Skeletal muscle cell (primary cell): ENCODE data around the gene GUCY1A1.
"Not testable (repeated sequence)": the region's sequence is repeated elsewhere in the genome, so short reads cannot be mapped to it uniquely, and the experiment has no call there.

Experiments used
- DNase-seq: peaks from one replicate; pipeline ENCODE4 v3.0.0-alpha.2; 2010; ENCODE audit warnings: low read depth
- H3K4me3 ChIP-seq: 2 replicates; pipeline ENCODE4 v1.5.1; 2011; ENCODE audit warnings: low read depth, mild to moderate bottlenecking, control low read depth, low read length, moderate library complexity

GUCY1A1 gene

GRCh38 chr4:155666344-155667221, at the start of gene GUCY1A1:
Gene GUCY1A1 (plus strand): TSS chr4:155666848. CDS start chr4:155696868, 30,020 bp downstream.
- peak within 1 kb of the TSS; percentile 53 for H3K4me3 ChIP-seq
- DNase-seq, result no peak

- DNase-seq, result no peak
- H3K4me3 ChIP-seq, result no peak overlapping the region
Measured at GRCh38 chr4:155617296-155617695, 49.4 kb upstream of the GUCY1A1 start.

- no peak overlapping the region for H3K4me3 ChIP-seq
- DNase-seq, result no peak
Measured at GRCh38 chr4:155618183-155618838, 48.3 kb upstream of the GUCY1A1 start.

- no peak overlapping the region for H3K4me3 ChIP-seq
- no peak for DNase-seq
Measured at GRCh38 chr4:155620637-155621036, 46.0 kb upstream of the GUCY1A1 start.

GRCh38 chr4:155624478-155624877, 42.2 kb upstream of the GUCY1A1 start:
- H3K4me3 ChIP-seq, result no peak overlapping the region
- DNase-seq, result no peak

- no peak for DNase-seq
- H3K4me3 ChIP-seq, result no peak overlapping the region
Measured at GRCh38 chr4:155626561-155626960, 40.1 kb upstream of the GUCY1A1 start.

GRCh38 chr4:155629183-155629825, 37.3 kb upstream of the GUCY1A1 start:
- no peak for DNase-seq
- H3K4me3 ChIP-seq, result no peak overlapping the region

- no peak overlapping the region for H3K4me3 ChIP-seq
- no peak for DNase-seq
Measured at GRCh38 chr4:155629956-155630355, 36.7 kb upstream of the GUCY1A1 start.

GRCh38 chr4:155632310-155632840, 34.3 kb upstream of the GUCY1A1 start:
- H3K4me3 ChIP-seq, result no peak overlapping the region
- no peak for DNase-seq

- DNase-seq, result no peak
- no peak overlapping the region for H3K4me3 ChIP-seq
Measured at GRCh38 chr4:155638195-155638965, 28.3 kb upstream of the GUCY1A1 start.

- H3K4me3 ChIP-seq, result no peak overlapping the region
- no peak for DNase-seq
Measured at GRCh38 chr4:155639704-155640523, 26.7 kb upstream of the GUCY1A1 start.

GRCh38 chr4:155640751-155641150, 25.9 kb upstream of the GUCY1A1 start:
- no peak for DNase-seq
- H3K4me3 ChIP-seq, result no peak overlapping the region

GRCh38 chr4:155643087-155643486, 23.6 kb upstream of the GUCY1A1 start:
- no peak for DNase-seq
- no peak overlapping the region for H3K4me3 ChIP-seq

- H3K4me3 ChIP-seq, result no peak overlapping the region
- DNase-seq, result no peak
Measured at GRCh38 chr4:155646001-155646400, 20.6 kb upstream of the GUCY1A1 start.

- DNase-seq, H3K4me3 ChIP-seq: not testable (repeated sequence)
Measured at GRCh38 chr4:155650785-155651184, 15.9 kb upstream of the GUCY1A1 start.

- no peak for DNase-seq
- H3K4me3 ChIP-seq, result no peak overlapping the region
Measured at GRCh38 chr4:155653052-155653451, 13.6 kb upstream of the GUCY1A1 start.

GRCh38 chr4:155656025-155656424, 10.6 kb upstream of the GUCY1A1 start:
- no peak for DNase-seq
- H3K4me3 ChIP-seq, result no peak overlapping the region

- no peak for DNase-seq
- H3K4me3 ChIP-seq, result no peak overlapping the region
Measured at GRCh38 chr4:155657169-155657568, 9.5 kb upstream of the GUCY1A1 start.
